Astrocyte (in vitro differentiated cells and primary cell): ENCODE measurements around the gene ARHGEF11.

Experiments used
- EZH2 ChIP-seq: IDR thresholded peaks from 2 replicates; pipeline ENCODE4 v1.6.1; 2012; ENCODE audit warnings: mild to moderate bottlenecking, low read length, inconsistent platforms; ENCODE audit not compliant: insufficient read depth
- TF ChIP-seq, protein P1 (sequence below): IDR thresholded peaks from 2 replicates; pipeline ENCODE4 v1.5.1; 2011; ENCODE audit warnings: low read depth, mild to moderate bottlenecking, inconsistent platforms, low read length, moderate library complexity; ENCODE audit not compliant: insufficient read depth

DNA sequence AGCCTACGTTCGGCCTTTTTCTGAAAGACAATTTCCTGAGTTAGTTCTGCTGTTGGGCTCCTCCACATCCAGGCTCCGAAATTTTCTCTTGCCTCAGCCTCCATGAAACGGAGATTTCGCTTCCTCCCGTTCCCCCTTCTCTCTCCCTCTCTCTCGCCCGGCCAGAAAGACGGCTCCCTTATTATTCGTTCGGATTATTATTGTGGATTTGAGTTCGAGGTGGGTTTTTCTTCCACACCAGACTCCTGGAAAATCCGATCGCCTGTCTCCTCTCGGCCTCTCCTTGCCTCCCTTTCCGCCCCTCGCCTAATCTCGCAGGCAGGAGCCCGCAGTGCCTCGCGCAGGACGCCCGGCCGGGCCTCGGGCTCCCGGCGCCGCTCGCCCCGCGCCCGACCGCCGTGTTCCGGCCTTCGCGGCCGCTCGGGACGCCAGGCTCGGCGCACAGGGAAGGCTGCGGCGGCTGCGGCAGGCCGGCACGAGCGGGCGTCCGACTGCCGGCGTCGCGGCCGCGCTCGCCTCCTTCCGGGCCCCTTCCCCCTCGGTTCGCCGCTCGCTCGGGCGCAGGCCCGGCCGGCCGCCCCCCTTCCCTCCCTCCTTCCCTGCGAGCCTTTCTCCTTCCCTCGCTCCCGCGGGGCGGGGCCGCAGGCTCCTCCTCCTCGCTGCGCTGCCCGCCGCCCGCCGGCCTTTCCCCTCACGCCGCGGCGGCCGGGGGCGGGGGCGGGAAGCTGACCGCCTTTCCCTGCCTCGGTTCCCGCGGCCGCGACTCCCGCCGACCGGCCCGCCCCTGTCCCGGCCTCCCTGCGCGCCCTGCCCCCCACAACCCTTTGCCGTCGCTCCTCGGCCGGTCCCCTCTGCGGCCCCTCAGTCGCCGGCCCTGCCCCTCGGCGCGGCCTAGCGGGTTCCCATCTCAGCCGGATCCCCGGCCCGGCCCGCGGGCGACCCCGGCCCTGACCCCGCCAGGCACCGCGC lies at the start of gene ARHGEF11:
- TF ChIP-seq EZH2: no peak
- TF ChIP-seq, protein P1, sequence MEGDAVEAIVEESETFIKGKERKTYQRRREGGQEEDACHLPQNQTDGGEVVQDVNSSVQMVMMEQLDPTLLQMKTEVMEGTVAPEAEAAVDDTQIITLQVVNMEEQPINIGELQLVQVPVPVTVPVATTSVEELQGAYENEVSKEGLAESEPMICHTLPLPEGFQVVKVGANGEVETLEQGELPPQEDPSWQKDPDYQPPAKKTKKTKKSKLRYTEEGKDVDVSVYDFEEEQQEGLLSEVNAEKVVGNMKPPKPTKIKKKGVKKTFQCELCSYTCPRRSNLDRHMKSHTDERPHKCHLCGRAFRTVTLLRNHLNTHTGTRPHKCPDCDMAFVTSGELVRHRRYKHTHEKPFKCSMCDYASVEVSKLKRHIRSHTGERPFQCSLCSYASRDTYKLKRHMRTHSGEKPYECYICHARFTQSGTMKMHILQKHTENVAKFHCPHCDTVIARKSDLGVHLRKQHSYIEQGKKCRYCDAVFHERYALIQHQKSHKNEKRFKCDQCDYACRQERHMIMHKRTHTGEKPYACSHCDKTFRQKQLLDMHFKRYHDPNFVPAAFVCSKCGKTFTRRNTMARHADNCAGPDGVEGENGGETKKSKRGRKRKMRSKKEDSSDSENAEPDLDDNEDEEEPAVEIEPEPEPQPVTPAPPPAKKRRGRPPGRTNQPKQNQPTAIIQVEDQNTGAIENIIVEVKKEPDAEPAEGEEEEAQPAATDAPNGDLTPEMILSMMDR: no peak
